B cell (primary cell): ENCODE measurements around the gene CCBE1. TPM values are rescaled to one million over a fixed set of nuclear protein-coding genes. Genes with fewer than 3 reads are reported as not detected.

Experiments used
- ATAC-seq: fragments of 200-7000 bp; cut with Tn5 transposase; one replicate; pipeline ENCODE4 v1.10.0; 2021; ENCODE audit warnings: low read depth, mild to moderate bottlenecking, moderate number of reproducible peaks, moderate library complexity
- CTCF ChIA-PET: fragments of 350-600 bp; sonication (Branson Sonifier 250); formaldehyde crosslinking; loops from one replicate; lab custom pipeline; 2021; ENCODE audit warnings: antibody characterized with exemption, inconsistent platforms; lab: Charles Lee
- POLR2A ChIA-PET: fragments of 350-600 bp; sonication (Branson Sonifier 250); formaldehyde crosslinking; loops from one replicate; lab custom pipeline; 2021; ENCODE audit warnings: antibody characterized with exemption; lab: Charles Lee
- DNase-seq: peaks from one replicate; pipeline ENCODE4 v3.0.0; 2013
- H2AFZ ChIP-seq: 2 replicates; pipeline ENCODE4 v1.6.1; 2012; ENCODE audit warnings: mild to moderate bottlenecking, low read depth, low read length; ENCODE audit not compliant: insufficient read depth, poor library complexity, severe bottlenecking
- H3K27ac ChIP-seq, 2 donors: 1 replicate in 1 of 2; 2 replicates in 1 of 2; pipeline ENCODE4 v1.5.1; 2012 to 2013; ENCODE audit warnings: low read length in 2 of 2, mild to moderate bottlenecking in 2 of 2, moderate library complexity in 1 of 2
- H3K27me3 ChIP-seq, 4 experiments: fragments of 200-600 bp in 1 of 4; sonication (generic) in 1 of 4; replicated peaks in 1 of 4; 1 replicate in 2 of 4; 2 replicates in 2 of 4; pipeline versions ENCODE4 v1.6.1 to v1.7.0; 2013 to 2016; ENCODE audit warnings: low read length in 3 of 4, mild to moderate bottlenecking in 2 of 4, mixed read lengths in 1 of 4, moderate library complexity in 1 of 4; ENCODE audit not compliant: insufficient read depth in 4 of 4, control insufficient read depth in 3 of 4; ENCODE audit errors: control extremely low read depth in 1 of 4
- H3K36me3 ChIP-seq, 2 experiments: replicated peaks in 1 of 2; 1 replicate in 1 of 2; 2 replicates in 1 of 2; pipeline versions ENCODE4 v1.6.1 to v1.7.1; 2013; ENCODE audit warnings: low read length in 1 of 2; ENCODE audit not compliant: insufficient read depth in 2 of 2, control insufficient read depth in 1 of 2; ENCODE audit errors: control extremely low read depth in 1 of 2, extremely low read depth in 1 of 2
- H3K4me1 ChIP-seq, 2 donors: fragments of 200-600 bp in 1 of 2; sonication (generic) in 1 of 2; 1 replicate in 1 of 2; 2 replicates in 1 of 2; pipeline versions ENCODE4 v1.5.1 to v1.6.1; 2013 to 2017; ENCODE audit warnings: low read length in 2 of 2; ENCODE audit not compliant: control insufficient read depth in 2 of 2, insufficient read depth in 2 of 2
- H3K4me2 ChIP-seq: replicated peaks from 2 replicates; pipeline ENCODE3; 2012; ENCODE audit warnings: mild to moderate bottlenecking, low read depth, low read length; ENCODE audit not compliant: poor library complexity, severe bottlenecking
- H3K4me3 ChIP-seq, 5 experiments: fragments of 200-600 bp in 1 of 5; sonication (generic) in 1 of 5; 1 replicate in 3 of 5; 2 replicates in 2 of 5; pipeline versions ENCODE4 v1.5.1 to v1.7.0; 2011 to 2016; ENCODE audit warnings: low read length in 4 of 5, mild to moderate bottlenecking in 4 of 5, low read depth in 2 of 5, control low read depth in 1 of 5, moderate library complexity in 1 of 5; ENCODE audit not compliant: insufficient read depth in 1 of 5; ENCODE audit errors: control extremely low read depth in 1 of 5, extremely low read depth in 1 of 5
- H3K79me2 ChIP-seq: fragments of 200-600 bp; sonication (generic); one replicate; pipeline ENCODE4 v1.6.0; 2016; ENCODE audit warnings: low read length; ENCODE audit not compliant: control insufficient read depth, insufficient read depth
- H3K9ac ChIP-seq: fragments of 200-600 bp; sonication (generic); 2 replicates; pipeline ENCODE4 v1.6.1; 2017; ENCODE audit warnings: mild to moderate bottlenecking, low read length, moderate library complexity
- H3K9me3 ChIP-seq, 3 donors: one replicate each; pipeline versions ENCODE4 v1.6.1 to v1.7.1; 2013; ENCODE audit warnings: low read length in 2 of 3; ENCODE audit not compliant: control insufficient read depth in 2 of 3, insufficient read depth in 1 of 3; ENCODE audit errors: control extremely low read depth in 1 of 3
- H4K20me1 ChIP-seq: 2 replicates; pipeline ENCODE4 v1.6.0; 2012; ENCODE audit warnings: mild to moderate bottlenecking, low read length; ENCODE audit not compliant: insufficient read depth, control insufficient read depth, poor library complexity, severe bottlenecking
- H3K27ac Mint-ChIP-seq: one replicate; pipeline ENCODE4 v1.8.0; 2021; ENCODE audit warnings: mixed read lengths
- H3K27me3 Mint-ChIP-seq: one replicate; pipeline ENCODE4 v1.8.0; 2021; ENCODE audit warnings: mixed read lengths
- H3K4me1 Mint-ChIP-seq: one replicate; pipeline ENCODE4 v1.8.0; 2021; ENCODE audit warnings: mixed read lengths
- H3K4me3 Mint-ChIP-seq: one replicate; pipeline ENCODE4 v1.8.0; 2021; ENCODE audit warnings: mixed read lengths
- H3K9me3 Mint-ChIP-seq: one replicate; pipeline ENCODE4 v1.8.0; 2022; ENCODE audit warnings: mixed read lengths; ENCODE audit not compliant: insufficient read depth
- CTCF ChIP-seq: fragments of 200-600 bp; IDR thresholded peaks from one replicate; pipeline ENCODE4 v1.8.0; 2022; ENCODE audit warnings: antibody characterized with exemption, mild to moderate bottlenecking
- EZH2 ChIP-seq: IDR thresholded peaks from 2 replicates; pipeline ENCODE4 v1.6.1; 2012; ENCODE audit warnings: borderline replicate concordance, low read depth, mild to moderate bottlenecking, moderate library complexity, low read length; ENCODE audit not compliant: insufficient read depth, poor library complexity, severe bottlenecking
- WGBS: methylation state at CpG from one replicate; pipeline ENCODE4 v1.1.5; 2013; ENCODE audit warnings: missing lambda C conversion rate; ENCODE audit not compliant: insufficient coverage; 5-methylcytosine and 5-hydroxymethylcytosine counted together
- intact Hi-C: fragments of 100-400 bp; cut with micrococcal nuclease; formaldehyde crosslinking; loops from one replicate; pipeline ENCODE4 v1.10.0; 2022
- polyA plus RNA-seq: library from polyadenylated mRNA; depleted of rRNA; stranded (reverse); fragments of >200 nt; gene quantifications from 2 replicates; pipeline ENCODE4 v1.2.3, GENCODE V29; 2012
- total RNA-seq, 2 donors: library from RNA; stranded (reverse); fragments of 120-200 nt in 1 of 2; gene quantifications; 1 replicate in 1 of 2; 2 replicates in 1 of 2; pipeline versions ENCODE4 v1.2.3 to v1.2.4, GENCODE V29; 2013 to 2022

CCBE1 gene
- total and polyA plus RNA-seq, 2 donors (not counting 1 experiment from before 2014, with no cell fraction given) = not detected

DNA sequence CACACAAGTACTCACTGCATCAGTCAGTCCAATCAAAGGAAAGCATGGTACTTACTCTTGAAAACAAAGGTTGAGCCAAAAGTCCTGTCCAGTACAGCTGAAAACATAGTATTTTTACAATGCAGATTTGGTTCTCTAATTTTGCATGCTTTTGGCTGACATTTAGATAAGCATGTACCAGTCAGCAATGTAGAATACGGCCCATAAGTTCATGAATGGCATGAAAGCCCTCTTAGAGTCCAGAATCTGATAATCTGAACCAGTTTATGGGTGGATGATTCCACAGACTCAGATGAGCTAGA is 90.2 kb downstream of the CCBE1 start:
- ATAC-seq (no peak), DNase-seq (no peak)
- POLR2A ChIA-PET = no interaction called here
- Histone ChIP-seq H3K4me3 (no peak overlapping the region), H3K9me3 (no peaks in the 10 kb centered on the region), H3K9ac (no peak overlapping the region), H3K4me2 (no peak overlapping the region), H3K36me3 (no peaks in the 10 kb centered on the region), H4K20me1 (no peaks in the 10 kb centered on the region), H3K27ac (no peak overlapping the region), H3K4me1 (no peaks in the 10 kb centered on the region), H2AFZ (no peak overlapping the region), H3K79me2 (no peaks in the 10 kb centered on the region), H3K27me3 (no peaks in the 10 kb centered on the region)
- Mint-ChIP-seq H3K4me3 (no peak overlapping the region), H3K9me3 (no peaks in the 10 kb centered on the region), H3K4me1 (no peaks in the 10 kb centered on the region), H3K27ac (no peak overlapping the region), H3K27me3 (no peaks in the 10 kb centered on the region)
- intact Hi-C loops = no loop called here
- no peak for TF ChIP-seq EZH2
- no peak for TF ChIP-seq CTCF
- CTCF ChIA-PET = interaction anchor here (0.7 kb wide), 1 partner anchor 1118 kb away, joined by 3 read pairs; no protein-coding TSS in a partner anchor
- 100% methylated on average over 1 of the region's 1 CpG for WGBS

- H3K27ac Mint-ChIP-seq = no peak overlapping the region
- H3K4me1 Mint-ChIP-seq = no peaks in the 10 kb centered on the region
- Histone ChIP-seq H3K27ac (no peak overlapping the region), H3K4me1 (no peaks in the 10 kb centered on the region), H3K9me3 (no peaks in the 10 kb centered on the region), H3K27me3 (no peaks in the 10 kb centered on the region), H2AFZ (no peak overlapping the region), H3K79me2 (no peaks in the 10 kb centered on the region), H3K9ac (no peak overlapping the region), H3K4me2 (no peak overlapping the region), H3K4me3 (no peak overlapping the region), H3K36me3 (no peaks in the 10 kb centered on the region), H4K20me1 (no peaks in the 10 kb centered on the region)
- intact Hi-C loops = no loop called here
- POLR2A ChIA-PET = no interaction called here
- H3K9me3 Mint-ChIP-seq = no peaks in the 10 kb centered on the region
- no peak for ATAC-seq
- no peaks in the 10 kb centered on the region for H3K27me3 Mint-ChIP-seq
- TF ChIP-seq EZH2 (no peak), CTCF (no peak)
- CTCF ChIA-PET = interaction anchor here (0.7 kb wide), 1 partner anchor 1118 kb away, joined by 3 read pairs; no protein-coding TSS in a partner anchor
- 91% methylated on average over 9 of the region's 13 CpGs for WGBS
- DNase-seq = no peak
- H3K4me3 Mint-ChIP-seq = no peak overlapping the region
These were observed 90.8 kb downstream of the CCBE1 start for GRCh38 chr18:59606193-59607077.
